ENCODE data around the gene ACTR3. TPM values are rescaled to one million over a fixed set of nuclear protein-coding genes. Genes with fewer than 3 reads are reported as not detected.

ACTR3 gene
- total and polyA plus RNA-seq, 11 donors: 15.3 to 238 (median 115) TPM

DNA sequence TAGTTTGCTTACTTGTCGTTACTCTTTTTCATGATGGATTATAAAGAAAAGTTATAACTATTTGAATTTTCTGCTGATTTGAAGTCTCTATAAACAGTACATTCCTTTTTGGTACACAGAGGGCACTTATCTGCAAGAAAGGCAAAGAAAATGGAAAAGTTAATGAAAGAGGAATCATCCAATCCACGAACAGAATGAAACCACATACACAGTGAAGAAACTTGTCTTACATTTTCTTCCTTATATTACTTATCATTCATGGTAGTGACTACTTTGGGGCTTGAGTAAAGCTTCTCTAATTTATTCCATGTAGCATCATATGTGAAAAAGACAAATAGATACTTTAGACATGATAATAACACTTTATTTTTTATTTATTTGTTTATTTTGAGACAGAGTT lies 14.8 kb upstream of the ACTR3 start:
- Histone ChIP-seq H3K27ac (no peak overlapping the region), H3K4me3 (no peak overlapping the region), H3K36me3 (no peaks in the 10 kb centered on the region), H3K9me3 (no peaks in the 10 kb centered on the region), H3K4me1 (peaks cover 0 to 21% (median 7%) of the 10 kb centered on the region in 12 donors), H3K27me3 (no peaks in the 10 kb centered on the region)
- WGBS, 4 donors: 85 to 90% (median 87%) methylated on average over 2 of the region's 2 CpGs
- DNase-seq (no peak), ATAC-seq (no peak)
- TF ChIP-seq, protein P1, sequence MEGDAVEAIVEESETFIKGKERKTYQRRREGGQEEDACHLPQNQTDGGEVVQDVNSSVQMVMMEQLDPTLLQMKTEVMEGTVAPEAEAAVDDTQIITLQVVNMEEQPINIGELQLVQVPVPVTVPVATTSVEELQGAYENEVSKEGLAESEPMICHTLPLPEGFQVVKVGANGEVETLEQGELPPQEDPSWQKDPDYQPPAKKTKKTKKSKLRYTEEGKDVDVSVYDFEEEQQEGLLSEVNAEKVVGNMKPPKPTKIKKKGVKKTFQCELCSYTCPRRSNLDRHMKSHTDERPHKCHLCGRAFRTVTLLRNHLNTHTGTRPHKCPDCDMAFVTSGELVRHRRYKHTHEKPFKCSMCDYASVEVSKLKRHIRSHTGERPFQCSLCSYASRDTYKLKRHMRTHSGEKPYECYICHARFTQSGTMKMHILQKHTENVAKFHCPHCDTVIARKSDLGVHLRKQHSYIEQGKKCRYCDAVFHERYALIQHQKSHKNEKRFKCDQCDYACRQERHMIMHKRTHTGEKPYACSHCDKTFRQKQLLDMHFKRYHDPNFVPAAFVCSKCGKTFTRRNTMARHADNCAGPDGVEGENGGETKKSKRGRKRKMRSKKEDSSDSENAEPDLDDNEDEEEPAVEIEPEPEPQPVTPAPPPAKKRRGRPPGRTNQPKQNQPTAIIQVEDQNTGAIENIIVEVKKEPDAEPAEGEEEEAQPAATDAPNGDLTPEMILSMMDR (IDR thresholded peaks at IDR 0.05): no peak
- TF ChIP-seq POLR2A (IDR thresholded peaks at IDR 0.05): no peak
- intact Hi-C loops (cut with DNase I): no loop called here

DNA sequence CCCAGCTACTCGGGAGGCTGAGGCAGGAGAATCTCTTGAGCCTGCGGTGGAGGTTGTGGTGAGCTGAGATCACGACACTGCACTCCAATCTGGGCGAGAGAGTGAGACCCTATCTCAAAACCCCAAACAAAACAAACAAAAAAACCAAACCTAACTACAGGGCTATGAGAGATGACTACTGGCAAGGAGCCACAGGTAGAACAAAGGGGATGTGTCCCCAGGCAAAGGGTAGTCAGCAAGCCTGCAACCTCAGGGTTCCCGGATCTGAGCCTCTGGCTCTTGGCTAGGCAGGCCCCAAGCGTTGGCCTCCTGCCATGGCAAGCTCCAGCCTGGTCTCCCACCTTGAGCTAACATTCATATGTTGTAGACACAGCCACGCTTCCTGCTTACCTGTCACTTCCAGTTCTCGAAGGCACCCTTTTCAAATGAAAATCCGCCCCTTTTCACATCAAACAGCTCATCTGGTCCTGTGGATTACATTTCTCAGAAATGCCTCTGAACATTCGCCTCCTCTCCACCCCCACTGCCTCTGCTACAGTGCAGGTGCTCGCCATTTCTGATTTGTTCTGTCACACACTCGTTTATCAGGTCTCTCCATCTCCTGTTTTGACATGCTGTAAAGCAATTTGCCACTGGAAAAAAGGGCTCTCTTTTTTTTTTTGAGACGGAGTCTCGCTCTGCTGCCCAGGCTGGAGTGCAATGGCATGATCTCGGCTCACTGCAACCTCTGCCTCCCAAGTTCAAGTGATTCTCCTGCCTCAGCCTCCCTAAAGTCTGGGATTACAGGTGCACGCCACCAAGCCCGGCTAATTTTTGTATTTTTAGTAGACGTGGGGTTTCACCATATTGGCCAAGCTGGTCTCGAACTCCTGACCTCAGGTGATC lies 13.1 kb upstream of the ACTR3 start:
- H3K27me3 ChIP-seq: no peaks in the 10 kb centered on the region
- ATAC-seq (peak in 3 of 4 donors; percentile 37 to 47 (median 42)), DNase-seq (no peak)
- H3K36me3 ChIP-seq: peaks cover 0 to under 1% (median 0%) of the 10 kb centered on the region in 9 donors
- peaks cover 0 to 21% (median 7%) of the 10 kb centered on the region in 12 donors for H3K4me1 ChIP-seq
- TF ChIP-seq POLR2A (IDR thresholded peaks at IDR 0.05): no peak
- TF ChIP-seq, protein P1 (IDR thresholded peaks at IDR 0.05): no peak
- no peaks in the 10 kb centered on the region for H3K9me3 ChIP-seq
- intact Hi-C loops (cut with DNase I): no loop called here
- no peak overlapping the region for H3K4me3 ChIP-seq
- peak overlapping the region in 1 of 12 donors; percentile 52 for H3K27ac ChIP-seq
- 73 to 82% (median 79%) methylated on average over 19 of the region's 19 CpGs for WGBS, 4 donors

DNA sequence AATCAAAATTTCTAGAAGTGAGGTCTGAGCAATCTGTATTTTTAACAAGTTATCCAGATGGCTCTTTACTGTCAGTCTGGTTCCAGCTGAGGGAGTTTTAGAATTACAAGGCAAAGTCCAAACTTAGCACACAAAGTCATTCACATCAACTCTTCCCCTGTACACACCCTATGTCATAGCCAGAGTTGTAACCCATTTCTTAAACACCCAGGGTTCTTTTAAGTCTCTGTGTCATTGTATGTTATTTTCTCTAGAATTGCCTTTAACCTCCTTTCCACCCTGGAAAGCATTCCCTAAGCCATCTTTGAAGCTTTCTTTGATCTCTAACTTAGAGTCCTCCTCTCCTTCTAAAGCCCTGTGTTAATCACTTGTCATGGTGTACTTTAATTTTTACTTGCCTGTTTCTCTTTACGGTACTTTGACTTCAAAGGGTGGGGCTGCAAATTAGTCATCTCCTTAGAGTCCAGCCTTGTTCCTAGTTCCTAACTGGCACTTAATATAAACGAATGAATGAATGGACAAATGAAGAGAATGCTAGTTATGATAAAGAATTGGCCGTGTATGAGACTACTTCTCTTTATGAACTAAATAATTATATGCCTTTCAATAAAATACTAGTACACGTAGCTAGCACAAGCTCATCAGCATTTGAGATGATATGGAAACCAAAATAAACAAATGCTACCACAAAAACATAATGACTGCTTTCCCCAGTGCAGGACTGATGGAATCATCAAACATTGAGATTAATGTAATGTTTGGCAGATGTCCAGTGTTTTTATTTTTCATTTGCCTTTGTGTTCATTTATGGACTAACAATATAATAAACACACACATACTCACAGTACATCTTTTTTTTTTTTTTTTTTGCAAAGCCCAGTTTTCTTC lies 11.9 kb upstream of the ACTR3 start:
- 43 to 60% (median 52%) methylated on average over 4 of the region's 4 CpGs for WGBS, 4 donors
- peak overlapping the region in 5 of 12 donors; percentile 28 to 52 (median 41) for H3K27ac ChIP-seq

More for the DNA sequence above, 11.9 kb upstream of the ACTR3 start:
- ATAC-seq: peak; percentile 41 to 77 (median 62)
- no peaks in the 10 kb centered on the region for H3K9me3 ChIP-seq
- TF ChIP-seq POLR2A (IDR thresholded peaks at IDR 0.05): no peak
- TF ChIP-seq, protein P1 (IDR thresholded peaks at IDR 0.05): no peak
- H3K36me3 ChIP-seq: peaks cover 0 to 3% (median 0%) of the 10 kb centered on the region in 9 donors
- no peaks in the 10 kb centered on the region for H3K27me3 ChIP-seq
- H3K4me3 ChIP-seq: no peak overlapping the region
- peaks cover 0 to 21% (median 7%) of the 10 kb centered on the region in 12 donors for H3K4me1 ChIP-seq
- intact Hi-C loops (cut with DNase I): no loop called here
- no peak for DNase-seq

Data from heart left ventricle (tissue), 16 donors.